Keratinocyte (primary cell): Measurements from ENCODE around the gene WDR70. TPM values are rescaled to one million over a fixed set of nuclear protein-coding genes. Genes with fewer than 3 reads are reported as not detected.

Source experiments
- DNase-seq: peaks from one replicate; pipeline ENCODE4 v3.0.0-alpha.2; 2011; ENCODE audit warnings: low read depth, missing footprints, low spot score
- FAIRE-seq: peaks from 2 replicates; lab custom pipeline; 2011; peaks lifted over from hg19 to GRCh38; lab: Jason Lieb, UNC
- H2AFZ ChIP-seq: 2 replicates; pipeline ENCODE4 v1.6.0; 2012; ENCODE audit warnings: low read length, control low read depth, inconsistent platforms; ENCODE audit not compliant: control insufficient read depth
- H3K27ac ChIP-seq: 2 replicates; pipeline ENCODE4 v1.5.1; 2011; ENCODE audit warnings: low read length; ENCODE audit not compliant: control insufficient read depth, insufficient read depth
- H3K27me3 ChIP-seq: 3 replicates; pipeline ENCODE4 v1.6.0; 2011; ENCODE audit warnings: low read length; ENCODE audit not compliant: control insufficient read depth, insufficient read depth; ENCODE audit errors: extremely low read depth
- H3K36me3 ChIP-seq, 2 experiments: 2 replicates in 1 of 2; 3 replicates in 1 of 2; pipeline ENCODE4 v1.5.1; 2011; ENCODE audit warnings: low read length in 2 of 2, mild to moderate bottlenecking in 1 of 2; ENCODE audit not compliant: control insufficient read depth in 2 of 2, insufficient read depth in 2 of 2; ENCODE audit errors: extremely low read depth in 1 of 2
- H3K4me1 ChIP-seq: 3 replicates; pipeline ENCODE4 v1.5.1; 2011; ENCODE audit warnings: low read length; ENCODE audit not compliant: control insufficient read depth, insufficient read depth; ENCODE audit errors: extremely low read depth
- H3K4me2 ChIP-seq: 3 replicates; pipeline ENCODE4 v1.6.0; 2011; ENCODE audit warnings: low read depth, low read length; ENCODE audit not compliant: control insufficient read depth, insufficient read depth; ENCODE audit errors: extremely low read depth
- H3K4me3 ChIP-seq, 3 experiments: fragments of 200-600 bp in 1 of 3; sonication (generic) in 1 of 3; 2 replicates in 2 of 3; 3 replicates in 1 of 3; pipeline ENCODE4 v1.5.1; 2011 to 2016; ENCODE audit warnings: low read length in 3 of 3, mild to moderate bottlenecking in 3 of 3, control low read depth in 2 of 3, inconsistent platforms in 1 of 3, low read depth in 1 of 3, mixed read lengths in 1 of 3, mixed run types in 1 of 3, moderate library complexity in 1 of 3; ENCODE audit not compliant: control insufficient read depth in 2 of 3, insufficient read depth in 2 of 3; ENCODE audit errors: extremely low read depth in 1 of 3
- H3K79me2 ChIP-seq: 2 replicates; pipeline ENCODE4 v1.6.0; 2012; ENCODE audit warnings: low read length; ENCODE audit not compliant: control insufficient read depth, insufficient read depth
- H3K9ac ChIP-seq: 3 replicates; pipeline ENCODE4 v1.6.0; 2011; ENCODE audit warnings: low read length; ENCODE audit not compliant: control insufficient read depth, insufficient read depth; ENCODE audit errors: extremely low read depth
- H3K9me1 ChIP-seq: 3 replicates; pipeline ENCODE4 v1.6.0; 2011; ENCODE audit warnings: low read length; ENCODE audit not compliant: control insufficient read depth, insufficient read depth; ENCODE audit errors: extremely low read depth
- H3K9me3 ChIP-seq: 2 replicates; pipeline ENCODE4 v1.5.1; 2012; ENCODE audit warnings: low read depth, low read length; ENCODE audit not compliant: control insufficient read depth
- H4K20me1 ChIP-seq: 3 replicates; pipeline ENCODE4 v1.6.0; 2011; ENCODE audit warnings: low read length; ENCODE audit not compliant: control insufficient read depth, insufficient read depth; ENCODE audit errors: extremely low read depth
- CTCF ChIP-seq, 3 experiments: IDR thresholded peaks in 1 of 3; conservative IDR thresholded peaks in 1 of 3; optimal IDR thresholded peaks in 1 of 3; 2 replicates in 2 of 3; 3 replicates in 1 of 3; pipeline versions ENCODE3 to v1.5.1; 2011; ENCODE audit warnings: low read length in 3 of 3, mild to moderate bottlenecking in 3 of 3, moderate library complexity in 2 of 3, control low read depth in 1 of 3, inconsistent platforms in 1 of 3; ENCODE audit not compliant: insufficient read depth in 2 of 3; ENCODE audit errors: extremely low read depth in 1 of 3
- EZH2 ChIP-seq: IDR thresholded peaks from one replicate; pipeline ENCODE4 v1.6.1; 2012; ENCODE audit warnings: inconsistent platforms, mild to moderate bottlenecking, low read length, moderate library complexity
- dilution Hi-C: fragments of 300-500 bp; cut with MboI; formaldehyde crosslinking; loops from one replicate; pipeline ENCODE4 v1.7.0; 2020; ENCODE audit warnings: low sequenced_read_pairs; ENCODE audit not compliant: extremely low pct_ligation_motif_present
- polyA plus RNA-seq, 5 experiments: library from polyadenylated mRNA; depleted of rRNA in 3 of 5; stranded (reverse) in 3 of 5; stranded (forward) in 1 of 5; unstranded in 1 of 5; fragments of >200 nt; gene quantifications; 1 replicate in 1 of 5; 2 replicates in 3 of 5; 3 replicates in 1 of 5; pipeline versions ENCODE4 v1.2.1 to v1.2.3, GENCODE V29; 2011 to 2012; ENCODE audit warnings: missing spikeins in 2 of 5, low read depth in 1 of 5, low replicate concordance in 1 of 5

Gene WDR70
- polyA plus RNA-seq, 1 donor (not counting 4 experiments of a cell fraction or from before 2014, with no cell fraction given), result 25.1 TPM

GRCh38 chr5:37737326-37738056 lies 358.4 kb downstream of the WDR70 start:
- DNase-seq (no peak), FAIRE-seq (no peak)
- dilution Hi-C loops, result no loop called here
- Histone ChIP-seq H3K4me2 (no peak overlapping the region), H3K9me3 (no peaks in the 10 kb centered on the region), H3K79me2 (no peaks in the 10 kb centered on the region), H4K20me1 (no peaks in the 10 kb centered on the region), H3K4me3 (no peak overlapping the region), H3K27ac (no peak overlapping the region), H3K9ac (no peak overlapping the region), H3K4me1 (peaks cover 11% of the 10 kb centered on the region), H3K9me1 (no peaks in the 10 kb centered on the region), H2AFZ (no peak overlapping the region), H3K36me3 (no peaks in the 10 kb centered on the region), H3K27me3 (no peaks in the 10 kb centered on the region)
- no peak for TF ChIP-seq EZH2
- TF ChIP-seq CTCF (optimal IDR thresholded peaks at IDR 0.05 in 1 of 3, IDR thresholded peaks at IDR 0.05 in 1 of 3, conservative IDR thresholded peaks at IDR 0.05 in 1 of 3; ENCODE audit: extremely low read depth in 1 of 3, insufficient read depth in 2 of 3, low read length in 3 of 3), result no peak

GRCh38 chr5:37738057-37738691 lies 359.1 kb downstream of the WDR70 start:
- DNase-seq (peak; percentile 30), FAIRE-seq (peak; percentile 80)
- Histone ChIP-seq H2AFZ (no peak overlapping the region), H3K27me3 (no peaks in the 10 kb centered on the region), H3K27ac (no peak overlapping the region), H3K36me3 (no peaks in the 10 kb centered on the region), H3K9me3 (no peaks in the 10 kb centered on the region), H3K9me1 (no peaks in the 10 kb centered on the region), H3K4me3 (no peak overlapping the region), H3K4me2 (peak overlapping the region; percentile 50), H3K4me1 (peaks cover 11% of the 10 kb centered on the region), H3K9ac (no peak overlapping the region), H3K79me2 (no peaks in the 10 kb centered on the region), H4K20me1 (no peaks in the 10 kb centered on the region)
- no peak for TF ChIP-seq CTCF (optimal IDR thresholded peaks at IDR 0.05 in 1 of 3, IDR thresholded peaks at IDR 0.05 in 1 of 3, conservative IDR thresholded peaks at IDR 0.05 in 1 of 3; ENCODE audit: extremely low read depth in 1 of 3, insufficient read depth in 2 of 3, low read length in 3 of 3)
- no peak for TF ChIP-seq EZH2
- dilution Hi-C loops, result no loop called here
